Gastrocnemius medialis (tissue), 4 donors: ENCODE results near the gene TMEM209.

ENCODE experiments used
- POLR2A ChIP-seq, 2 donors: fragments of 450-650 bp; IDR thresholded peaks; one replicate each; pipeline ENCODE4 v1.6.1; 2017; ENCODE audit warnings: antibody characterized with exemption in 2 of 2, mild to moderate bottlenecking in 2 of 2, moderate library complexity in 2 of 2
- TF ChIP-seq, protein P1 (sequence below), 5 experiments: fragments of 450-650 bp in 3 of 5; fragments of 200-600 bp in 2 of 5; sonication (generic) in 2 of 5; IDR thresholded peaks in 4 of 5; conservative IDR thresholded peaks in 1 of 5; 1 replicate in 4 of 5; 2 replicates in 1 of 5; pipeline ENCODE4 v1.5.1; 2016 to 2019; ENCODE audit warnings: antibody characterized with exemption in 5 of 5, mild to moderate bottlenecking in 3 of 5, moderate library complexity in 3 of 5

DNA sequence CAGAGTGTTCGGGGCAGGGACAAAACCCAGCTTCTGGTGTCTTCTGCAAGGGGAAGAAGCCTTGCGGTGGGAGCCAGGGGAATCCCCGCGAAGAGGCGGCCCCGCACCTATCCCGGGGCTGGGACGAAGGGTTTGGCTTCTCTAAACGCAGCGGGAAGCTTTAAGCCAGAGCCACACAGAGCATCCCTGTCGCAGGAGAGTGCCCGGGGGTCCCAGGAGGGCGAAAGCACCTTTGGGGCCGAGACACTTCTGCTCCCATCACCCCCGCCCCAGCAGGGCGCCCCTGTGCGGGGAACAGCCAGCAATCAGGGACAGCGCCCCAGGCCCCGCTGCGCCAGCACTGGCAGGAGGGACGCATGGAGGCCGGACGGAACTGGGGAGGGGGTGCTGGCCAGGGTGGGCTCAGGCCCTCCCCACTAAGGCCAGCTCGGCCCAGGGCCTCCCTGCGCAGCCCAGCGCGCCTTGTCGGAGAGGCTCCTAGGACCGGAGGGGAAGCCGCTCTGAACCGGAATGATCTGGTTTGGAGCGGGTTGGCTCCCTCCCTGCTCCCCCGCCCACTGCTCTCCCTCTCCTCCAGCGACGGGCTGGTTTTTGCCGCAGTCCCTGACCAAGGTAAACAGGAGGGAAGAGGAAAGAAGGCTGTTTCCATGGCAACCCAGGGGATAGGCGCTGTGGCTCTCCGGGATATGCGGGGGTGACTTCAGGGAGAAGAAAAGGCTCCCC lies 63.9 kb downstream of the TMEM209 start:
- TF ChIP-seq, protein P1, sequence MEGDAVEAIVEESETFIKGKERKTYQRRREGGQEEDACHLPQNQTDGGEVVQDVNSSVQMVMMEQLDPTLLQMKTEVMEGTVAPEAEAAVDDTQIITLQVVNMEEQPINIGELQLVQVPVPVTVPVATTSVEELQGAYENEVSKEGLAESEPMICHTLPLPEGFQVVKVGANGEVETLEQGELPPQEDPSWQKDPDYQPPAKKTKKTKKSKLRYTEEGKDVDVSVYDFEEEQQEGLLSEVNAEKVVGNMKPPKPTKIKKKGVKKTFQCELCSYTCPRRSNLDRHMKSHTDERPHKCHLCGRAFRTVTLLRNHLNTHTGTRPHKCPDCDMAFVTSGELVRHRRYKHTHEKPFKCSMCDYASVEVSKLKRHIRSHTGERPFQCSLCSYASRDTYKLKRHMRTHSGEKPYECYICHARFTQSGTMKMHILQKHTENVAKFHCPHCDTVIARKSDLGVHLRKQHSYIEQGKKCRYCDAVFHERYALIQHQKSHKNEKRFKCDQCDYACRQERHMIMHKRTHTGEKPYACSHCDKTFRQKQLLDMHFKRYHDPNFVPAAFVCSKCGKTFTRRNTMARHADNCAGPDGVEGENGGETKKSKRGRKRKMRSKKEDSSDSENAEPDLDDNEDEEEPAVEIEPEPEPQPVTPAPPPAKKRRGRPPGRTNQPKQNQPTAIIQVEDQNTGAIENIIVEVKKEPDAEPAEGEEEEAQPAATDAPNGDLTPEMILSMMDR (IDR thresholded peaks at IDR 0.05 in 4 of 5, conservative IDR thresholded peaks at IDR 0.05 in 1 of 5), result no peak
- TF ChIP-seq POLR2A (IDR thresholded peaks at IDR 0.05), result no peak
